ENCODE data around the gene PACS1. TPM values are rescaled to one million over a fixed set of nuclear protein-coding genes. Genes with fewer than 3 reads are reported as not detected.
"Not testable (repeated sequence)": the region's sequence is repeated elsewhere in the genome, so short reads cannot be mapped to it uniquely, and the experiment has no call there.

Gene PACS1
- total RNA-seq = 10 to 100 TPM; 24.5 to 41.1 (median 38.0) TPM

DNA sequence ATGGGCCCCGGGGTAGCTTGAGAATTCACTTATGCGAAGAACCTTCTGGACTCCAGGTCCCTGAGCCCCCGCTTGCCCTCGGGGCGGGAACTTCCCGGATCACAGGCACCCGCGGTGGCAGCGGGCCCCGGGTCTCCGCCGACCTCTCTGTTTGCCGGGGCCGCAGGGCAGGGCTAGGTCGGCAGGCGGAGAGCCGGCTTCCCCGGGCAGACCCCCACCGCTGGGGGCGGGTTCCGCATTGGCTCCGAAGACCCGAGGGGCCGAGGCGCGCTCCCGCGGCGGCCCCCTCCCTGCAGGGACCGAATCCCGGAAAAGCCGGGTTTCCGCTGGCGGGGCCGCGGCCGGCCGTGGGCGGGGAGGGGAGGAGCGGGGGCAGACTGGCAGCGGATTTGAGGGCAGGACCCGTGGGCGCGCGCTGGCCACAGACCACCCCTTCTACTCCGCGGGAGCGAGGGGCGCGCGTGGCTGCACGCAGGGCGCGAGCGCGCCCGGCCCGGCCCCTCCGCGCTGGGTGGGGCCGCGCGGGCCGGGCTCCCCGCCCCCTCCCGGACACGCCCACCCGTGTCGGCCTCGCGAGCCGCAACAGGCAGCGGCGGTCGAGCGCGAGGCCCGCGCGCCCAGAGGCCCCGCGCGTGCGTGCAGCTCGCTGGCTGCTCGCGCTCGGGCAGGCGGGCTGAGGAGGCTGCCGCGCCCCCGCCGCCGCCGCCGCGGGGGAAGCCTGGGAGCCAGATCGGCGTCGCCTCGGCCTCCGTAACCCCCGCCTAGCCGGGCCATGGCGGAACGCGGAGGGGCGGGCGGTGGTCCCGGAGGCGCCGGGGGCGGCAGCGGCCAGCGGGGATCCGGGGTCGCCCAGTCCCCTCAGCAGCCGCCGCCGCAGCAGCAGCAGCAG, at the start of gene PACS1:
Gene PACS1, plus strand, starts transcription at position 558 of the 889 bp plus-strand sequence. Its CDS starts 215 bp downstream, at position 773.
- TF ChIP-seq, protein P1, sequence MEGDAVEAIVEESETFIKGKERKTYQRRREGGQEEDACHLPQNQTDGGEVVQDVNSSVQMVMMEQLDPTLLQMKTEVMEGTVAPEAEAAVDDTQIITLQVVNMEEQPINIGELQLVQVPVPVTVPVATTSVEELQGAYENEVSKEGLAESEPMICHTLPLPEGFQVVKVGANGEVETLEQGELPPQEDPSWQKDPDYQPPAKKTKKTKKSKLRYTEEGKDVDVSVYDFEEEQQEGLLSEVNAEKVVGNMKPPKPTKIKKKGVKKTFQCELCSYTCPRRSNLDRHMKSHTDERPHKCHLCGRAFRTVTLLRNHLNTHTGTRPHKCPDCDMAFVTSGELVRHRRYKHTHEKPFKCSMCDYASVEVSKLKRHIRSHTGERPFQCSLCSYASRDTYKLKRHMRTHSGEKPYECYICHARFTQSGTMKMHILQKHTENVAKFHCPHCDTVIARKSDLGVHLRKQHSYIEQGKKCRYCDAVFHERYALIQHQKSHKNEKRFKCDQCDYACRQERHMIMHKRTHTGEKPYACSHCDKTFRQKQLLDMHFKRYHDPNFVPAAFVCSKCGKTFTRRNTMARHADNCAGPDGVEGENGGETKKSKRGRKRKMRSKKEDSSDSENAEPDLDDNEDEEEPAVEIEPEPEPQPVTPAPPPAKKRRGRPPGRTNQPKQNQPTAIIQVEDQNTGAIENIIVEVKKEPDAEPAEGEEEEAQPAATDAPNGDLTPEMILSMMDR (IDR thresholded peaks at IDR 0.05) = no peak
- no peak for DNase-seq (ENCODE audit: low spot score)
- ATAC-seq (ENCODE audit: low FRiP score) = peak; percentile 81

DNA sequence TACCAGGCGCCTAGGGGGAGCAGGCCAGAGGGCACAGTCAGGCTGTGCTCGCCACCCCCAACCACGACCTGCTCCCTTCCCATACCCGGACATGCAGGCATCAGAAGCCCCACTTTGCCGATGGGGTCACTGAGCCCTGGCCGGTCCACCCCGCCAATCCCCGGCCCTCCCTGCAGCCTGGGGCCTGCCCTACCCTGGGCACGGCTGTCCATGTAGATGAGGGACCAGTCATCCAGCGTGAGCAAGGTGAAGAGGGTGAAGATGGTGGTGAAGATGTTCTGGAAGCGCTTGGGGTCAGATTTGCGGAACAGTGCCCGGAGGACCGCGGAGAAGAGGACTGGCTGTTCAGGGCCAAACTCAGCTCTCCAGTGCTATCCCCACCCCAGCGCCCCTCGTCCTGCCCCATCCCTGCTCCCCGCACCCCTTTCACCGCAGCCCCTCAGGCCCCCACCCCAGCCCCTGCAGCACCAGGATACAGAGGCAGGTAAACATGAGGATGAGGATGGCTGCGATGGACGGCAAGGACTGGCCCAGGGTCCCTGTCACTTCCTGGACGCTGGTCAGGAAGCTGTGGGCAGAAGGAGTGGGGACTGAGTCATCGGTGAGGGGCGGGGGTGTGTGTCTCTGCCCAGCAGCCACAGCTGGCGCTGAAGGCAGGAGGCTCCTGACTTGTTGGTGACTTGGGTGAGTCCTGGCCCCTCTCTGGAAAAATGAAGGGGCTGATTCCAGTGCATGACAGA, 49.3 kb upstream of the PACS1 start:
- no peak for ATAC-seq (ENCODE audit: low FRiP score)
- TF ChIP-seq, protein P1 (IDR thresholded peaks at IDR 0.05) = no peak
- no peak for DNase-seq (ENCODE audit: low spot score)

DNA sequence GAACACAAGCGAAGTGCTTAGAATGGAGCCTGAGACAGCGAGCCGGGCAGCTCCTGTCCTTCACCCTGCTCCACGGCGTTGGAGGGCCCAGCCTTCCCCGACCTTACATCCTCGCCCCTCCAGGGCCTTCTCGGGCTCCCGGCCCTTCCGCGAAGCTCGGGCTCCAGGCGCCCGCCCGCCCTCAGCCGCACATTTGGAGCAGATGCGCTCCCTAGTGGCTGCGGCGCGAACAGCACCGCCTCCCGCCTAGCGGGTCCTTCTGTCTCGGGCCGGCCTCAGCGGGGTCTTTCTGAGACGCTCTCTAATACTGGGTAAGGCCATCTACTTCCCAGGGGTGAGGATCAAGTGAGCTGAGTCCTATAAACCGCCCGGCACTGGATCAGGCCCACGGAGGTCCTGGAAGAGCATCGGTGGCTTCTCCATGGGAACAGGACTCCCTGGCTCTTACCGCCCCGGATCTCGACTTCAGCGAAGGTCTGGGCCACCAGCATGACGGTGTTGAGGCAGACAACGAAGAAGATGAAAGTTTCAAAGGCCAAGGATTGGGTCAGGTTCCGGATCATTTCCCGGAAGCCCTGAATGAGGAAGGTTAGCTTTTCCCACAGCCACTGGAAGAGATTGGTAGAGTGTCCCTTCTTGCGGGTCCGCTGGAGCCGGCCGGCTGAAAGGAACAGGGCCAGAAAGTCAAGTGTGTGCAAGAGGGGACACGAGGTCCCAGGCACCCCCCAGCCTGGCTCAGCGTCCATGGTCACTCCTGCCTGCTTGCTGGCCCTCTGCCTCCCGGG, 47.5 kb upstream of the PACS1 start:
- TF ChIP-seq, protein P1 (IDR thresholded peaks at IDR 0.05) = peak in 2 of 3 donors; percentile 47 to 52
- ATAC-seq (ENCODE audit: low FRiP score) (peak; percentile 60), DNase-seq (ENCODE audit: low spot score) (peak; percentile 83)

DNA sequence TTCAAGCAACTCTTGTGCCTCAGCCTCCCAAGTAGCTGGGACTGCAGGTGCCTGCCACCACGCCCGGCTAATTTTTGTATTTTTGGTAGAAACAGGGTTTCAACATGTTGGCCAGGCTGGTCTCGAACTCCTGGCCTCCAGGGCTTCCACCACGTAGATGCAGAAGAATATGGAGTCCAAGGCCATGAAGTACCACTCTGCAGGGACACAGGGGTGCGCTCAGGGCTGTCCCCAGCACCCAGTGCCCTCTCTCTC, 47.0 kb upstream of the PACS1 start:
- DNase-seq (ENCODE audit: low spot score); ATAC-seq (ENCODE audit: low FRiP score): not testable (repeated sequence)

DNA sequence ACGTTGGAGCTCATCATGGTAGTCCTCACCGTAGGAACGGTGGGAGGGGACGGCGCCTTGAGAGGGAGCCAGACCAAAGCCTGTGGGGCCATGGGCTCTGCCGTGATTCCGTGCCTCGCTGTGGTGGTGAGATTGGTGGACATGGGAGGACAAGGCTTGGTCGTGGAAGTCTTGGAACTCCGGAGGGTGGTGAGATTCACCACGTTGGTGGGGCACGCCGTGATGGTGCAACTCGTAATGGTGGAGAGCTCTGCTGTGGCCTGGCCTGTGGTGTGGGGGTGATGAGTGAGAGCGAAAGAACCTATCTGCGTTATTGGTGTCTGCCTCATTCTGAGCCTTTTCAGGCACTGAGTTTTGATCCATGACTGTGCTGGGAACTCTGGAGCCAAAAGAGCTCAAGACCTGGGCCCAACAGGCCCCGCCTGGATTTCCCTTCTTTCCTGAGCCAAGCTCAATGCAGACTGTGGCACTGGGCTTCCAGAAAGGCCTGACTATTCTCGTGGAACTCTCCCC, 44.0 kb upstream of the PACS1 start, which contains the start of gene CATSPER1:
Gene CATSPER1, minus strand, starts transcription at position 463 of the 513 bp plus-strand sequence. Its CDS starts 100 bp downstream, at position 363.
- DNase-seq (ENCODE audit: low spot score) = no peak
- ATAC-seq (ENCODE audit: low FRiP score) = no peak
- TF ChIP-seq, protein P1 (IDR thresholded peaks at IDR 0.05) = no peak

DNA sequence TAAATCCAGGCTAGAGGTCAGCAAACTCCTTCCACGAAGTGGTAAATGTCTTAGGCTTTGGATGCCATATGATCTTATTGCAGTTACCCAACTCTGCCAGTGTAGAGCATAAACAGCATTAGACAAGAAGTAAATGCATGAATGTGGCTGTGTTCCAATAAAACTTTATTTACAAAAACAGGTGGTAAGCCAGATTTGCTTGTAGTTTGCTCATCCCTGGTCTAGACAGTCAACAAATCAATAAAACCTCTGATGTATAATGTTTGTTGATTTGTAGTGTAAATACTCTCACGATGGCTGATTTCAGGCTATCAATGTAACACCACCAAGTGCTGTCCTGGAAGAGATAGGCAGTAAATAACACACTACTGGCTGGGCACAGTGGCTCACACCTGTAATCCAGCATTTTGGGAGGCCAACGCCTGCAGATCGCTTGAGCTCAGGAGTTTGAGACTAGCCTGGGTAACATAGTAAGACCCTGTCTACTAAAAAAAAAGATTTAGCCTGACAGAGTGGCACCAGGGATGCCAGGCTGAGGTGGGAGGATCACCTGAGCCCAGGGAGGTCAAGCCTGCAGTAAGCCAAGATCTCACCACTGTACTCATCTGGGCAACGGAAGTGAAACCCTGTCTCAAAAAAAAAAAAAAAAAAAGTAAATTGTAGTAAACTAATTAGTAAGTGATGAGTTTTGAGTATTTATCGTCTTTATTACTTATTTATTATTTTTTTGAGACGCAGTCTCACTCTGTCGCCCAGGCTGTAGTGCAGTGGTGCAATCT, 36.9 kb upstream of the PACS1 start:
- no peak for ATAC-seq (ENCODE audit: low FRiP score)
- TF ChIP-seq, protein P1 (IDR thresholded peaks at IDR 0.05) = no peak
- DNase-seq (ENCODE audit: low spot score) = no peak
